Ovary (tissue), 3 donors: ENCODE results near the gene CCNJL.

ENCODE experiments used
- EP300 ChIP-seq: sonication (generic); formaldehyde crosslinking; IDR thresholded peaks from one replicate; pipeline ENCODE4 v1.6.1; 2017; ENCODE audit warnings: antibody characterized with exemption
- POLR2A ChIP-seq: fragments of 450-650 bp; IDR thresholded peaks from one replicate; pipeline ENCODE4 v1.6.1; 2017; ENCODE audit warnings: antibody characterized with exemption, mild to moderate bottlenecking, moderate library complexity
- TF ChIP-seq, protein P1 (sequence below), 3 donors: fragments of 450-650 bp in 2 of 3; fragments of 200-600 bp in 1 of 3; IDR thresholded peaks; one replicate each; pipeline versions ENCODE4 v1.5.1 to v1.8.0; 2016 to 2022; ENCODE audit warnings: antibody characterized with exemption in 3 of 3, mild to moderate bottlenecking in 1 of 3
- donor health status: DM: no; HTN: no; CAD: no.

DNA sequence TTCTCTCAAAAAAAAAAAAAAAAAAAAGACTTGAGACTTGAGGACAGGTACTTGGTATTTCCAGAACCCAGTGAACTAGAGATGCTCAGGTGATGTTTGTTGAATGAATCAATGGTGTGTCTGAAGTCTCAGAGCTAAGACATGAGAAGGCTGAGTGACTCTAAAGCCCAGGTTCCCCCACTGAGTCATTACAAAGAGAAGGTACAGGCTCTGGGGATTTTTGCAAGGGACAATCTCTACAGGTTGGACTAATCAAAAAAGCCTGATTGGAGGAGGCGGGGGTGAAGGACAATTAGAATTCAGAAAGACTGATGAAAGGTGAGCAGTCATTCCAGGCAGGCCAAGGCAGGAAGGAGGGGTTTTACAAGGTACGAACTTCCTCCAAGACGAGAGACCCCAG lies 91.3 kb downstream of the CCNJL start:
- TF ChIP-seq, protein P1, sequence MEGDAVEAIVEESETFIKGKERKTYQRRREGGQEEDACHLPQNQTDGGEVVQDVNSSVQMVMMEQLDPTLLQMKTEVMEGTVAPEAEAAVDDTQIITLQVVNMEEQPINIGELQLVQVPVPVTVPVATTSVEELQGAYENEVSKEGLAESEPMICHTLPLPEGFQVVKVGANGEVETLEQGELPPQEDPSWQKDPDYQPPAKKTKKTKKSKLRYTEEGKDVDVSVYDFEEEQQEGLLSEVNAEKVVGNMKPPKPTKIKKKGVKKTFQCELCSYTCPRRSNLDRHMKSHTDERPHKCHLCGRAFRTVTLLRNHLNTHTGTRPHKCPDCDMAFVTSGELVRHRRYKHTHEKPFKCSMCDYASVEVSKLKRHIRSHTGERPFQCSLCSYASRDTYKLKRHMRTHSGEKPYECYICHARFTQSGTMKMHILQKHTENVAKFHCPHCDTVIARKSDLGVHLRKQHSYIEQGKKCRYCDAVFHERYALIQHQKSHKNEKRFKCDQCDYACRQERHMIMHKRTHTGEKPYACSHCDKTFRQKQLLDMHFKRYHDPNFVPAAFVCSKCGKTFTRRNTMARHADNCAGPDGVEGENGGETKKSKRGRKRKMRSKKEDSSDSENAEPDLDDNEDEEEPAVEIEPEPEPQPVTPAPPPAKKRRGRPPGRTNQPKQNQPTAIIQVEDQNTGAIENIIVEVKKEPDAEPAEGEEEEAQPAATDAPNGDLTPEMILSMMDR (IDR thresholded peaks at IDR 0.05): no peak
- TF ChIP-seq EP300: no peak
- no peak for TF ChIP-seq POLR2A
